Ishikawa (cell line): ENCODE data around the gene TNS1.

Experiments used
- CEBPB ChIP-seq: IDR thresholded peaks from 2 replicates; pipeline ENCODE4 v1.6.1; 2012
- CREB1 ChIP-seq: IDR thresholded peaks from 2 replicates; pipeline ENCODE4 v1.6.1; 2012; ENCODE audit warnings: low read depth
- EGR1 ChIP-seq: IDR thresholded peaks from 2 replicates; pipeline ENCODE4 v1.6.1; 2012
- EP300 ChIP-seq: IDR thresholded peaks from 2 replicates; pipeline ENCODE4 v1.6.1; 2012; ENCODE audit warnings: borderline replicate concordance
- FOXM1 ChIP-seq: IDR thresholded peaks from 2 replicates; pipeline ENCODE4 v1.6.1; 2012; ENCODE audit warnings: low read depth, borderline replicate concordance
- NFIC ChIP-seq: IDR thresholded peaks from 2 replicates; pipeline ENCODE4 v1.6.1; 2012
- RAD21 ChIP-seq: IDR thresholded peaks from 2 replicates; pipeline ENCODE4 v1.6.1; 2012; ENCODE audit warnings: low read depth
- TAF1 ChIP-seq: IDR thresholded peaks from 2 replicates; pipeline ENCODE4 v1.6.1; 2012; ENCODE audit warnings: low read depth, mild to moderate bottlenecking
- TCF12 ChIP-seq: IDR thresholded peaks from 2 replicates; pipeline ENCODE4 v1.6.1; 2012; ENCODE audit warnings: low read depth
- TEAD4 ChIP-seq: IDR thresholded peaks from 2 replicates; pipeline ENCODE4 v1.6.1; 2012
- ZBTB7A ChIP-seq: IDR thresholded peaks from 2 replicates; pipeline ENCODE4 v1.6.1; 2012; ENCODE audit warnings: low read depth
- TF ChIP-seq, protein P1 (sequence below): IDR thresholded peaks from 2 replicates; pipeline ENCODE4 v1.6.1; 2012
- TF ChIP-seq, protein P2 (sequence below): IDR thresholded peaks from 2 replicates; pipeline ENCODE4 v1.6.1; 2012; ENCODE audit warnings: low read depth, mild to moderate bottlenecking
- TF ChIP-seq, protein P3 (sequence below): IDR thresholded peaks from 2 replicates; pipeline ENCODE4 v1.6.1; 2012

DNA sequence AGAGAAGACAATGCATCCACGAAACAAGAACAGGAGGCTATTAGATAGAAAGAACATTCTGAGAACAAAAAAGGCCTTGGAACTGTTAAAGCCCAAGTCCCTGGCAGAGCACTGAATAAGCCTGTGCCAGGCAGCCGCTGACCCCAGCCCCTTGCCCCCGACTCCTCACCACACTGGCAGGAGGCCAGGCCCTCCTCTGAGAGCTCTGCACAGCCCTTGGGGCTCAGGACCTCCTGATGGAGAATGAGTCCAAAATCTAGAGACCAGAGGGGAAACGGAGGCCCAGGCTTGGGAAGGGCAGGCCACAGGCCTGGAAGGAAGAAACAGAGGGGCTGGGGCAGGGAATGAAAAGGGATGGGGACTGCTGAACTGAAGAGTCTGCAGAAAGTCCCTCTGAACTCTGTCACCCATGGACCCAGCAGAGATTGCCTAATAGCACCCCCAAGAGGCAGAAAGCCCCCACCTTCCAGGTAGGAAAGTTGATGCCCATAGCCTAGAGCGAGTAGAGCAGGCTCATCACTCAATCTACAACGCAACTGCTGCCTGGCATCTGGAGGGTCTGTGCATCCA lies 18.3 kb upstream of the TNS1 start:
- TF ChIP-seq, protein P1, sequence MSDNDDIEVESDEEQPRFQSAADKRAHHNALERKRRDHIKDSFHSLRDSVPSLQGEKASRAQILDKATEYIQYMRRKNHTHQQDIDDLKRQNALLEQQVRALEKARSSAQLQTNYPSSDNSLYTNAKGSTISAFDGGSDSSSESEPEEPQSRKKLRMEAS, result no peak
- TF ChIP-seq EP300, result no peak
- TF ChIP-seq TCF12, result no peak
- TF ChIP-seq FOXM1, result no peak
- TF ChIP-seq, protein P2, sequence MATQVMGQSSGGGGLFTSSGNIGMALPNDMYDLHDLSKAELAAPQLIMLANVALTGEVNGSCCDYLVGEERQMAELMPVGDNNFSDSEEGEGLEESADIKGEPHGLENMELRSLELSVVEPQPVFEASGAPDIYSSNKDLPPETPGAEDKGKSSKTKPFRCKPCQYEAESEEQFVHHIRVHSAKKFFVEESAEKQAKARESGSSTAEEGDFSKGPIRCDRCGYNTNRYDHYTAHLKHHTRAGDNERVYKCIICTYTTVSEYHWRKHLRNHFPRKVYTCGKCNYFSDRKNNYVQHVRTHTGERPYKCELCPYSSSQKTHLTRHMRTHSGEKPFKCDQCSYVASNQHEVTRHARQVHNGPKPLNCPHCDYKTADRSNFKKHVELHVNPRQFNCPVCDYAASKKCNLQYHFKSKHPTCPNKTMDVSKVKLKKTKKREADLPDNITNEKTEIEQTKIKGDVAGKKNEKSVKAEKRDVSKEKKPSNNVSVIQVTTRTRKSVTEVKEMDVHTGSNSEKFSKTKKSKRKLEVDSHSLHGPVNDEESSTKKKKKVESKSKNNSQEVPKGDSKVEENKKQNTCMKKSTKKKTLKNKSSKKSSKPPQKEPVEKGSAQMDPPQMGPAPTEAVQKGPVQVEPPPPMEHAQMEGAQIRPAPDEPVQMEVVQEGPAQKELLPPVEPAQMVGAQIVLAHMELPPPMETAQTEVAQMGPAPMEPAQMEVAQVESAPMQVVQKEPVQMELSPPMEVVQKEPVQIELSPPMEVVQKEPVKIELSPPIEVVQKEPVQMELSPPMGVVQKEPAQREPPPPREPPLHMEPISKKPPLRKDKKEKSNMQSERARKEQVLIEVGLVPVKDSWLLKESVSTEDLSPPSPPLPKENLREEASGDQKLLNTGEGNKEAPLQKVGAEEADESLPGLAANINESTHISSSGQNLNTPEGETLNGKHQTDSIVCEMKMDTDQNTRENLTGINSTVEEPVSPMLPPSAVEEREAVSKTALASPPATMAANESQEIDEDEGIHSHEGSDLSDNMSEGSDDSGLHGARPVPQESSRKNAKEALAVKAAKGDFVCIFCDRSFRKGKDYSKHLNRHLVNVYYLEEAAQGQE, result no peak
- TF ChIP-seq TEAD4, result no peak
- TF ChIP-seq CREB1, result no peak
- no peak for TF ChIP-seq RAD21
- no peak for TF ChIP-seq TAF1
- no peak for TF ChIP-seq ZBTB7A
- no peak for TF ChIP-seq NFIC
- TF ChIP-seq EGR1, result no peak
- TF ChIP-seq CEBPB, result no peak
- TF ChIP-seq, protein P3, sequence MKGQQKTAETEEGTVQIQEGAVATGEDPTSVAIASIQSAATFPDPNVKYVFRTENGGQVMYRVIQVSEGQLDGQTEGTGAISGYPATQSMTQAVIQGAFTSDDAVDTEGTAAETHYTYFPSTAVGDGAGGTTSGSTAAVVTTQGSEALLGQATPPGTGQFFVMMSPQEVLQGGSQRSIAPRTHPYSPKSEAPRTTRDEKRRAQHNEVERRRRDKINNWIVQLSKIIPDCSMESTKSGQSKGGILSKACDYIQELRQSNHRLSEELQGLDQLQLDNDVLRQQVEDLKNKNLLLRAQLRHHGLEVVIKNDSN, result no peak
